Myometrial cell (primary cell): Measurements from ENCODE around the gene SMCO3. TPM values are rescaled to one million over a fixed set of nuclear protein-coding genes. Genes with fewer than 3 reads are reported as not detected.

Experiments used
- total RNA-seq: library from RNA; depleted of rRNA; stranded (reverse); fragments of >200 nt; gene quantifications from 2 replicates; pipeline ENCODE4 v1.2.3, GENCODE V29; 2015

The SMCO3 gene
- total RNA-seq = not detected in 2 replicates

DNA sequence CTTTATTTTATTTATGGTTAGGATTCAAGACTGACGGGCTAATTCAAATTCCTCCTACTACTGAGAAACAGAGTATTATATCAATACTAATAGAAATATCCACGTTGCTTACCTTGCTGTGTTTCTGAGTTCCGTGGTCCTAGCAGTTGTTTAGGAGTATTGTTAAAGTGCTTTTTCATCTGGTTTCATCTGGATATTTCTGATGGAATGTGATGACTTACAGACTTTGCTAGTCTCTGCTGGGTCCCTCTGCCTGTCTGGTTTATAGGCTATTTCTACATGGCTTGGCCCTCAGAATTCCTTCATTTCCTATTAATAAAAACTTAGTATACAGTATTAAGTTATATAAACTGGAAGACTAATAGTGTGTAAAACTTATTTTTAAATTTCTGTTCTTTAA lies at the start of gene SMCO3:
Gene SMCO3 (minus strand): TSS at position 169 of the 400 bp plus-strand sequence. CDS start 7,502 bp downstream, outside the sequence.

DNA sequence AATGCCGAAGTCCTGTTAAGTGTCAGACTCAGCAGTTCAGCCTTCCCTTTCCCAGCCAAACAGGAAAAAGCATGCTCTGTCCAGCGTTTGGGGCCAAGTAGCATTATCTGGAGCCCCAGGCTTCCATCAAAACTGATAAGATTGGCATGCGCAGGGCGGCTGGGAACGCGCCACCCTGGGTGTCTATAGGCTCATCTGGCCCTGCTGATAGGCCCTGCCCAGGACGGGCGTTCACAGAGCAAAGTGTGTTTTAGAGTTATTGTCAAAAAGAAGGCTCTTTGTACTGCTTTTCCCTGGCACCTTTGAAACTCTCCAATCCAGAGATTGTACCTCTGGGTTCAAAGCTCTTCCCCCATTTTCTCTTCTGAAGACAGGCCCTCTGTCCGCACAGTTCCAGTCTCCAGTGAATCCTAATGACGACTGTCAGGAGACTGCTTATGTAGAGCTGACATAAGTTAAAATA lies 29.5 kb upstream of the SMCO3 start, which contains the start of gene ART4:
Gene ART4 (minus strand): TSS at position 102 of the 463 bp plus-strand sequence. CDS start 413 bp downstream, outside the sequence.

DNA sequence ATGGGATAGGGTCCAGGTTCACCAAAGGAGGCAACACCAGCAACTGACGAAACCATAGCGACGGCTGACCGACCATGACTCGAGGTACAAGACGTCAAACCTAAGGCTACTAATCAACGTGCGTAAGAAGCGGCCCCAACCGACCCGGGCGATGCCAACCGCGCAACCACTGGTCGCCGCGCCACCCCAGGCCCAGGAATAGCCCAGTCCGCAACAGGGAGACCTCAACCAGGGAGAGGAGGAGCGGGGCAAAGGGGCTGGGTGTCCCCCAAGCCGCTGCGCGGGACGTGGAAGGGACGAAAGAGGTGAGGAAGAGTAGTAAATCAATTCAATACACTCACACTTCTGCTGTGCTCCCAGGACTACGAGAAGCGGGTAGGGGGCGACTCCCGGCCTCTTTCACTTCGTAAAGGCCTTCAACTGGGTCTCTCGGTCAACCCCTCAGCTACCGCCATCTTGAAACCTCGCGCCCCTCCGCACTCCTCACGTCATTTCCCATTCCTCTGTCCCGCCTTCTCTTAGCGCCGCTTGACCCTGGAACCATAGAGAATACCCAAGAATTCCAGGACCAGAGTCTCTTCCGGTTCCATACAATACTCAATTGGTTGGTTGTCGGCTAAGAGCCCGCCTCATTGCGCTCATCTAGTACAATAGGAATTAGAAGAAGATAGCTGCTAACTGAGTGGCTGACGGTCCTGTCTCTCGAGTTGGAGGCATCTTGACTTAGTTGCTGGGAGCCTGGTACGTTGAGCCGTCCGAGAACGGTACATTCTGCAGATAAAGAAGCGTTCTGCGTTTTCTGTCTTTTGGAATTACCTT lies 10.8 kb downstream of the SMCO3 start, which contains the start of the genes C12orf60 and WBP11:
Gene C12orf60 (plus strand): TSS at position 660 of the 819 bp plus-strand sequence. CDS start 19,266 bp downstream, outside the sequence.
Gene WBP11 (minus strand): TSS at position 468 of the 819 bp plus-strand sequence. CDS start 2,095 bp downstream, outside the sequence.

Other genes starting within 250 kb of the SMCO3 start
- gene PLBD1, start 246.3 kb downstream of the SMCO3 start, total RNA-seq = 5.2 and 7.4 TPM in 2 replicates
- not detected in 2 replicates for gene GUCY2C, start 117.6 kb downstream of the SMCO3 start, total RNA-seq
- gene WBP11, start 10.7 kb downstream of the SMCO3 start, total RNA-seq = 16.1 and 18.4 TPM in 2 replicates
- gene C12orf60, start 10.5 kb downstream of the SMCO3 start, total RNA-seq = 1.4 and 1.9 TPM in 2 replicates
- gene ART4, start 29.3 kb upstream of the SMCO3 start, total RNA-seq = not detected in 2 replicates
- 11.2 and 12.8 TPM in 2 replicates for gene MGP, start 71.7 kb upstream of the SMCO3 start, total RNA-seq
- not detected in 2 replicates for gene ERP27, start 124.4 kb upstream of the SMCO3 start, total RNA-seq
- 17.3 and 26.9 TPM in 2 replicates for gene ARHGDIB, start 147.4 kb upstream of the SMCO3 start, total RNA-seq
- not detected in 2 replicates for gene PDE6H, start 158.9 kb upstream of the SMCO3 start, total RNA-seq